Ovary (tissue), 9 donors: Measurements from ENCODE around the gene FOXP1. TPM values are rescaled to one million over a fixed set of nuclear protein-coding genes. Genes with fewer than 3 reads are reported as not detected.
"Not testable (repeated sequence)": the region's sequence is repeated elsewhere in the genome, so short reads cannot be mapped to it uniquely, and the experiment has no call there.

ENCODE experiments used
- DNase-seq, 5 donors: peaks; one replicate each; pipeline ENCODE4 v3.0.0-alpha.2; 2019 to 2020
- H3K27ac ChIP-seq, 2 donors: fragments of 200-600 bp; one replicate each; pipeline versions ENCODE4 v1.5.1 to v1.8.0; 2019 to 2022
- H3K27me3 ChIP-seq: fragments of 200-600 bp; one replicate; pipeline ENCODE4 v1.8.0; 2022
- H3K36me3 ChIP-seq: fragments of 200-600 bp; sonication (generic); one replicate; pipeline ENCODE4 v1.5.1; 2019
- H3K4me1 ChIP-seq: one replicate; pipeline ENCODE4 v1.8.1; 2013; ENCODE audit warnings: mild to moderate bottlenecking, moderate library complexity; ENCODE audit not compliant: insufficient read depth
- H3K4me3 ChIP-seq: fragments of 200-600 bp; sonication (generic); one replicate; pipeline ENCODE4 v1.5.1; 2017
- H3K9me3 ChIP-seq, 2 donors: fragments of 200-600 bp in 1 of 2; sonication (generic) in 1 of 2; one replicate each; pipeline versions ENCODE4 v1.5.1 to v1.8.1; 2013 to 2019; ENCODE audit warnings: mild to moderate bottlenecking in 1 of 2, moderate library complexity in 1 of 2
- EP300 ChIP-seq: sonication (generic); formaldehyde crosslinking; IDR thresholded peaks from one replicate; pipeline ENCODE4 v1.6.1; 2017; ENCODE audit warnings: antibody characterized with exemption
- POLR2A ChIP-seq: fragments of 450-650 bp; IDR thresholded peaks from one replicate; pipeline ENCODE4 v1.6.1; 2017; ENCODE audit warnings: antibody characterized with exemption, mild to moderate bottlenecking, moderate library complexity
- WGBS, 3 donors: extraction: QIAGEN DNeasy Blood & Tissue Kit in 1 of 3; methylation state at CpG; one replicate each; pipeline versions ENCODE4 v1.1.5 to v1.1.7; 2013 to 2017; 5-methylcytosine and 5-hydroxymethylcytosine counted together
- intact Hi-C, 4 donors: fragments of 100-400 bp; cut with DNase I; formaldehyde crosslinking; loops; one replicate each; pipeline versions ENCODE4 v1.11.0 to v1.15.1; 2022 to 2023
- polyA plus RNA-seq, 2 donors: library from polyadenylated mRNA; stranded (reverse); fragments of 200-250 nt in 1 of 2; fragments of 350-450 nt in 1 of 2; fragmentation: Illumina TruSeq in 1 of 2; extraction: RNeasy Lipid Tissue Mini Kit (QIAGEN cat#74804) in 1 of 2; gene quantifications; one replicate each; pipeline ENCODE4 v1.2.3, GENCODE V29; 2013 to 2014
- total RNA-seq, 7 donors: library from RNA; depleted of rRNA in 2 of 7; stranded (reverse); fragments of >200 nt in 2 of 7; fragmentation: NEBNext Ultra II Directional in 3 of 7; extraction: Animal tissue kit (Norgen Biotek cat#: 25700) in 3 of 7; gene quantifications; one replicate each; pipeline versions ENCODE4 v1.1.0 to v1.2.4, GENCODE V29; 2016 to 2023
- TF ChIP-seq, protein P1 (sequence below), 3 donors: fragments of 450-650 bp in 2 of 3; fragments of 200-600 bp in 1 of 3; IDR thresholded peaks; one replicate each; pipeline versions ENCODE4 v1.5.1 to v1.8.0; 2016 to 2022; ENCODE audit warnings: antibody characterized with exemption in 3 of 3, mild to moderate bottlenecking in 1 of 3
- donor health status: DM: no; HTN: no; CAD: no; lungs with moderate emphysema.
- donor health status: DM: no; HTN: no; CAD: no.
- donor health status: Bipolar disorder and iron deficiency.
- donor health status: DM: yes; HTN: yes; CAD: no.
- donor health status: DM: no; HTN: no; CAD: no.
- donor health status: DM: yes; HTN: yes; CAD: no.

The FOXP1 gene
- total and polyA plus RNA-seq, 9 donors, result 31.7 to 126 (median 114) TPM

DNA sequence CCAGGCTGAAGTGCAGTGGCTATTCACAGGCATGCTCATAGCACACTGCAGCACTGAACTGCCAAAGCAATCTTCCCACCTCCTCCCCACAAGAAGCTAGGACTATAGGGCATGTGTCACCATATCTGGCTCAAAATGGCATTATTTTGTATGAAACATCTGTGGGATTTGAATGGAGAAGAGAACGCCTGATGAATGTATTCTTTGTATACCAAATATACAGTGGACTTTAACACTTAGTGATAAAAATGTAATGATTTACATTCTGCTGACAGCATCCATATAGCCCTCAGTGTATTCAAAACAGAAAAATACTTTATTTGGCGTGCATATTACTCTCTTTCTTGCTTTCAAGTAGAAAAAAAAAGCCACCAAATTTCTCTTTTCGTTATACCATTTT lies 257.8 kb downstream of the FOXP1 start:
- WGBS, 3 donors, result 89 to 94% (median 90%) methylated on average over 3 of the region's 3 CpGs
- Histone ChIP-seq H3K27me3 (no peaks in the 10 kb centered on the region), H3K4me3 (no peak overlapping the region), H3K4me1 (peaks cover 3% of the 10 kb centered on the region), H3K9me3 (no peaks in the 10 kb centered on the region), H3K27ac (no peak overlapping the region), H3K36me3 (no peaks in the 10 kb centered on the region)
- intact Hi-C loops, result no loop called here
- TF ChIP-seq, protein P1, sequence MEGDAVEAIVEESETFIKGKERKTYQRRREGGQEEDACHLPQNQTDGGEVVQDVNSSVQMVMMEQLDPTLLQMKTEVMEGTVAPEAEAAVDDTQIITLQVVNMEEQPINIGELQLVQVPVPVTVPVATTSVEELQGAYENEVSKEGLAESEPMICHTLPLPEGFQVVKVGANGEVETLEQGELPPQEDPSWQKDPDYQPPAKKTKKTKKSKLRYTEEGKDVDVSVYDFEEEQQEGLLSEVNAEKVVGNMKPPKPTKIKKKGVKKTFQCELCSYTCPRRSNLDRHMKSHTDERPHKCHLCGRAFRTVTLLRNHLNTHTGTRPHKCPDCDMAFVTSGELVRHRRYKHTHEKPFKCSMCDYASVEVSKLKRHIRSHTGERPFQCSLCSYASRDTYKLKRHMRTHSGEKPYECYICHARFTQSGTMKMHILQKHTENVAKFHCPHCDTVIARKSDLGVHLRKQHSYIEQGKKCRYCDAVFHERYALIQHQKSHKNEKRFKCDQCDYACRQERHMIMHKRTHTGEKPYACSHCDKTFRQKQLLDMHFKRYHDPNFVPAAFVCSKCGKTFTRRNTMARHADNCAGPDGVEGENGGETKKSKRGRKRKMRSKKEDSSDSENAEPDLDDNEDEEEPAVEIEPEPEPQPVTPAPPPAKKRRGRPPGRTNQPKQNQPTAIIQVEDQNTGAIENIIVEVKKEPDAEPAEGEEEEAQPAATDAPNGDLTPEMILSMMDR (IDR thresholded peaks at IDR 0.05), result no peak
- no peak for TF ChIP-seq POLR2A
- TF ChIP-seq EP300, result no peak
- DNase-seq, result no peak

DNA sequence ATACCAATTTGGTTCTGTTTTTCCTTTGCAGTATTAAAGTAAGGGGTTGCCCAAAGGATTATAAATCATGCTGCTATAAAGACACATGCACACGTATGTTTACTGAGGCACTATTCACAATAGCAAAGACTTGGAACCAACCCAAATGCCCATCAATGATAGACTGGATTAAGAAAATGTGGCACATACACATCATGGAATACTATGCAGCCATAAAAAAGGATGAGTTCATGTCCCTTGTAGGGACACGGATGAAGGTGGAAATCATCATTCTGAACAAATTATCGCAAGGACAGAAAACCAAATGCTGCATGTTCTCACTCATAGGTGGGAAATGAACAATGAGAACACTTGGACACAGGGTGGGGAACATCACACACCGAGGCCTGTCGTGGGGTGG lies 259.3 kb downstream of the FOXP1 start:
- H3K27ac ChIP-seq, intact Hi-C loops, H3K4me1 ChIP-seq, H3K9me3 ChIP-seq, DNase-seq, H3K27me3 ChIP-seq, H3K4me3 ChIP-seq, H3K36me3 ChIP-seq: not testable (repeated sequence)
- 77 to 97% (median 79%) methylated on average over 5 of the region's 5 CpGs for WGBS, 3 donors

DNA sequence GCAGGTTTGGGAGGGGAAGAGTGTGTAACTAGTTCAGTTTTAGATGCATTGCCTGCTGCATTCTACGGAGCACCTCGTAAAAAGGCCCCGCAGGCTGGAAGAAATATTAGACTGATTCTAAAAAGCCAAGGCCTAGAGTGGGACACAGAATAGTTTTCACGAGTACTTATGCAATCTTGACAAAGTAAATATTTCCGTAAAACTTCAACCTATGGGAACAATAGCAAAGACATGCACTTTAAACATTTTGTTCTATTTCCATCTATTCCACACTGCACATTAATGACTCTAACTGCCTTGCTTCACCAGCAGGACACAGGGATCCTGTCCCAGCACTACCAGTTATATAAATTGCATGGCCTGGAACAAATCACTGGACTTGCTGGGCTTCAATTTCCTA lies 260.0 kb downstream of the FOXP1 start:
- TF ChIP-seq POLR2A (no peak), EP300 (no peak)
- TF ChIP-seq, protein P1 (IDR thresholded peaks at IDR 0.05), result no peak
- no peaks in the 10 kb centered on the region for H3K27me3 ChIP-seq
- H3K27ac ChIP-seq, result no peak overlapping the region
- WGBS, 3 donors, result 96 to 98% (median 97%) methylated on average over 5 of the region's 5 CpGs
- no peaks in the 10 kb centered on the region for H3K36me3 ChIP-seq
- H3K9me3 ChIP-seq, result no peaks in the 10 kb centered on the region
- peaks cover 5% of the 10 kb centered on the region for H3K4me1 ChIP-seq
- intact Hi-C loops, result no loop called here
- no peak overlapping the region for H3K4me3 ChIP-seq
- no peak for DNase-seq

DNA sequence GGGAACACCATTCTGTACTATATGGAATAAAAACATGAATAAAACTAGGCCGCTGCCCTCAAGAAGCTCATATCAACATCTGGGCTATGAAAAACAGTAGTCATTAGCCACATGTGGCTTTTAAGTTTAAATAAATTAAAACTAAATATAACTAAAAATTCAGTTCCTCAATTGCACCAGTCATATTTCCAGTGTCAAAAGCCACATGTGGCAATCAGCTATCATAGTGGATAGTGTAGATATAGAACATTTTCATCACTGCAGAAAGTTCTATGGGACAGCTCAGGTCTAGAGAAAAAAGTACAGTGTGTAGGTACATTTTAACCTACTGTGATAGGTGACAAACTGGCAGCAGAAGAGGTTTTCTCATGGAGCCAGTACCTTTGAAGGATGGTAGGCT lies 261.4 kb downstream of the FOXP1 start:
- no peaks in the 10 kb centered on the region for H3K9me3 ChIP-seq
- no peak overlapping the region for H3K27ac ChIP-seq
- H3K4me3 ChIP-seq, result no peak overlapping the region
- DNase-seq, result no peak
- H3K36me3 ChIP-seq, result no peaks in the 10 kb centered on the region
- H3K27me3 ChIP-seq, result no peaks in the 10 kb centered on the region
- intact Hi-C loops, result no loop called here
- TF ChIP-seq POLR2A (no peak), EP300 (no peak)
- TF ChIP-seq, protein P1 (IDR thresholded peaks at IDR 0.05), result no peak
- WGBS, 3 donors, result 96 to 99% (median 98%) methylated on average over 1 of the region's 1 CpG
- peaks cover 3% of the 10 kb centered on the region for H3K4me1 ChIP-seq

DNA sequence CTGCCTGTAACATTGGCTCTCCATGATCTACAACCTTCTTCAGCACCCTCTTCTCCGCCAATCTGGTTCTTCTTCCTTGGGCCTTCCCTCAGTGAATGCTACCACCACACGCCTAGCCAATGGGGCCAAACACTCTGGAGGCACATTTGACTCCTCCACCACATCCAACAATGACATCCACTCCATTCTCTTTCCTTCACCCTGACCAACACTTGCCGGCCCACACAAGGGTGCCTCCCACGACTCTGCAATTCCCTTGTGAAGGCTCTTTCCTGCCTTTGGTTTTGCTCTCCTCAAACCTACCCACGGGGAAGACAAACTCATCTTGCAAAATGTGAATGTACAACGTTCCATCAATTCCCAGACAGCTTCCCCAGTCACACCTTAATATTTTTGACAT lies 263.8 kb downstream of the FOXP1 start:
- Histone ChIP-seq H3K27ac (no peak overlapping the region), H3K4me3 (no peak overlapping the region), H3K4me1 (peaks cover 3% of the 10 kb centered on the region), H3K9me3 (no peaks in the 10 kb centered on the region), H3K36me3 (no peaks in the 10 kb centered on the region), H3K27me3 (no peaks in the 10 kb centered on the region)
- 91 to 94% (median 91%) methylated on average over 6 of the region's 6 CpGs for WGBS, 3 donors
- intact Hi-C loops, result no loop called here
- no peak for TF ChIP-seq POLR2A
- TF ChIP-seq, protein P1 (IDR thresholded peaks at IDR 0.05), result no peak
- no peak for DNase-seq
